Endothelial cell of umbilical vein (primary cell): Measurements from ENCODE around the gene PRDM12. TPM values are rescaled to one million over a fixed set of nuclear protein-coding genes. Genes with fewer than 3 reads are reported as not detected.

Experiments used
- BruUV-seq: library from RNA; stranded (reverse); fragments of 400-500 nt; replicated peaks from 2 replicates; lab custom pipeline; 2021; lab: Mats Ljungman, UMichigan
- CTCF ChIA-PET: fragments of 300-600, 350-600 bp; sonication (Branson Sonifier 250); formaldehyde crosslinking; loops from one replicate; lab custom pipeline; 2021; ENCODE audit warnings: antibody characterized with exemption, inconsistent platforms; lab: Charles Lee
- POLR2A ChIA-PET: fragments of 300-600, 350-600 bp; sonication (Branson Sonifier 250); formaldehyde crosslinking; loops from one replicate; lab custom pipeline; 2021; ENCODE audit warnings: antibody characterized with exemption, inconsistent platforms; lab: Charles Lee
- DNase-seq: peaks from one replicate; pipeline ENCODE4 v3.0.0-alpha.2; 2011; ENCODE audit warnings: low read depth, low spot score
- FAIRE-seq: peaks from 2 replicates; lab custom pipeline; 2011; peaks lifted over from hg19 to GRCh38; lab: Jason Lieb, UNC
- H2AFZ ChIP-seq: 2 replicates; pipeline ENCODE4 v1.6.0; 2012; ENCODE audit warnings: low read depth, low read length, control low read depth, inconsistent platforms
- H3K27ac ChIP-seq: 2 replicates; pipeline ENCODE4 v1.5.1; 2011; ENCODE audit warnings: low read depth, mild to moderate bottlenecking, control low read depth, low read length, moderate library complexity; ENCODE audit not compliant: insufficient read depth
- H3K27me3 ChIP-seq, 2 experiments: 2 replicates each; pipeline versions ENCODE4 v1.6.0 to v1.6.1; 2011; ENCODE audit warnings: low read length in 2 of 2, mixed read lengths in 1 of 2; ENCODE audit not compliant: control insufficient read depth in 2 of 2, insufficient read depth in 2 of 2
- H3K36me3 ChIP-seq, 2 experiments: 2 replicates in 1 of 2; 3 replicates in 1 of 2; pipeline ENCODE4 v1.5.1; 2011; ENCODE audit warnings: low read length in 2 of 2, mild to moderate bottlenecking in 1 of 2, moderate library complexity in 1 of 2; ENCODE audit not compliant: control insufficient read depth in 2 of 2, insufficient read depth in 2 of 2; ENCODE audit errors: extremely low read depth in 1 of 2
- H3K4me1 ChIP-seq: 3 replicates; pipeline ENCODE4 v1.5.1; 2011; ENCODE audit warnings: mild to moderate bottlenecking, low read length; ENCODE audit not compliant: control insufficient read depth, insufficient read depth; ENCODE audit errors: extremely low read depth
- H3K4me2 ChIP-seq: 2 replicates; pipeline ENCODE4 v1.6.1; 2011; ENCODE audit warnings: low read length, control low read depth, mixed read lengths; ENCODE audit not compliant: insufficient read depth
- H3K4me3 ChIP-seq, 3 experiments: fragments of 200-600 bp in 1 of 3; sonication (generic), shearing (Covaris generic) in 1 of 3; replicated peaks in 1 of 3; 2 replicates each; pipeline ENCODE4 v1.5.1; 2011 to 2016; ENCODE audit warnings: control low read depth in 3 of 3, low read length in 3 of 3, mild to moderate bottlenecking in 2 of 3, inconsistent platforms in 1 of 3, low read depth in 1 of 3, moderate library complexity in 1 of 3; ENCODE audit not compliant: insufficient read depth in 1 of 3
- H3K79me2 ChIP-seq: 2 replicates; pipeline ENCODE4 v1.6.0; 2012; ENCODE audit warnings: low read length, inconsistent platforms; ENCODE audit not compliant: control insufficient read depth, insufficient read depth
- H3K9ac ChIP-seq: replicated peaks from 2 replicates; pipeline ENCODE3; 2011; ENCODE audit warnings: low read length, control low read depth; ENCODE audit not compliant: insufficient read depth; ENCODE audit errors: extremely low read depth
- H3K9me1 ChIP-seq: replicated peaks from 3 replicates; pipeline ENCODE4 v1.6.0; 2011; ENCODE audit warnings: mild to moderate bottlenecking, low read length; ENCODE audit not compliant: control insufficient read depth, insufficient read depth; ENCODE audit errors: extremely low read depth
- H3K9me3 ChIP-seq: replicated peaks from 2 replicates; pipeline ENCODE4 v1.5.1; 2012; ENCODE audit warnings: low read length, inconsistent platforms; ENCODE audit not compliant: control insufficient read depth, insufficient read depth
- H4K20me1 ChIP-seq: replicated peaks from 2 replicates; pipeline ENCODE3; 2011; ENCODE audit warnings: mild to moderate bottlenecking, low read length; ENCODE audit not compliant: control insufficient read depth, insufficient read depth; ENCODE audit errors: extremely low read depth
- EZH2 ChIP-seq: IDR thresholded peaks from 2 replicates; pipeline ENCODE4 v1.6.1; 2012; ENCODE audit warnings: borderline replicate concordance, low read depth, mild to moderate bottlenecking, moderate library complexity, low read length, inconsistent platforms; ENCODE audit not compliant: severe bottlenecking
- FOS ChIP-seq: IDR thresholded peaks from 2 replicates; pipeline ENCODE4 v1.6.1; 2011; ENCODE audit warnings: mild to moderate bottlenecking, low read length, moderate library complexity, borderline replicate concordance; ENCODE audit not compliant: insufficient read depth
- GATA2 ChIP-seq: IDR thresholded peaks from 2 replicates; pipeline ENCODE4 v1.7.0; 2011; ENCODE audit warnings: low read depth, mild to moderate bottlenecking, moderate library complexity, mixed read lengths, low read length; ENCODE audit not compliant: insufficient read length, insufficient read depth
- JUN ChIP-seq: IDR thresholded peaks from 2 replicates; pipeline ENCODE4 v1.6.1; 2011; ENCODE audit warnings: borderline replicate concordance, low read depth; ENCODE audit not compliant: insufficient read length, insufficient read depth
- MYC ChIP-seq: IDR thresholded peaks from one replicate; pipeline ENCODE4 v1.6.1; 2011; ENCODE audit warnings: mild to moderate bottlenecking, low read depth, low read length
- POLR2A ChIP-seq: IDR thresholded peaks from 2 replicates; pipeline ENCODE4 v1.6.1; 2012; ENCODE audit warnings: low read depth, mild to moderate bottlenecking, control low read depth, low read length
- POLR2AphosphoS5 ChIP-seq: IDR thresholded peaks from 2 replicates; pipeline ENCODE4 v1.6.1; 2012; ENCODE audit warnings: low read depth, mild to moderate bottlenecking, control low read depth, low read length, moderate library complexity; ENCODE audit not compliant: insufficient read depth
- dilution Hi-C: fragments of 300-500 bp; cut with MboI; formaldehyde crosslinking; loops from one replicate; pipeline ENCODE4 v1.15.0; 2019; ENCODE audit warnings: low sequenced_read_pairs; ENCODE audit not compliant: extremely low pct_ligation_motif_present
- intact Hi-C: fragments of 100-400 bp; cut with micrococcal nuclease; formaldehyde crosslinking; loops from one replicate; pipeline ENCODE4 v1.10.0; 2022
- polyA plus RNA-seq, 4 experiments: library from polyadenylated mRNA; depleted of rRNA in 3 of 4; stranded (reverse) in 3 of 4; unstranded in 1 of 4; fragments of >200 nt; gene quantifications; 2 replicates each; pipeline versions ENCODE4 v1.2.1 to v1.2.3, GENCODE V29; 2011 to 2012; ENCODE audit warnings: missing spikeins in 1 of 4
- total RNA-seq: library from RNA; stranded (reverse); gene quantifications from 2 replicates; pipeline ENCODE4 v1.2.3, GENCODE V29; 2021
- TF ChIP-seq, protein P1 (sequence below): IDR thresholded peaks from 2 replicates; pipeline ENCODE4 v1.6.1; 2011; ENCODE audit not compliant: insufficient read depth, insufficient read length
- TF ChIP-seq, protein P2 (sequence below), 2 donors: IDR thresholded peaks; 1 replicate in 1 of 2; 2 replicates in 1 of 2; pipeline ENCODE4 v1.5.1; 2011; ENCODE audit warnings: low read length in 2 of 2, mild to moderate bottlenecking in 2 of 2, moderate library complexity in 2 of 2, control low read depth in 1 of 2, inconsistent platforms in 1 of 2, low read depth in 1 of 2; ENCODE audit not compliant: insufficient read depth in 1 of 2; ENCODE audit errors: extremely low read depth in 1 of 2

PRDM12 gene
- total and polyA plus RNA-seq, 2 donors (not counting 3 experiments of a cell fraction or from before 2014, with no cell fraction given): not detected

DNA sequence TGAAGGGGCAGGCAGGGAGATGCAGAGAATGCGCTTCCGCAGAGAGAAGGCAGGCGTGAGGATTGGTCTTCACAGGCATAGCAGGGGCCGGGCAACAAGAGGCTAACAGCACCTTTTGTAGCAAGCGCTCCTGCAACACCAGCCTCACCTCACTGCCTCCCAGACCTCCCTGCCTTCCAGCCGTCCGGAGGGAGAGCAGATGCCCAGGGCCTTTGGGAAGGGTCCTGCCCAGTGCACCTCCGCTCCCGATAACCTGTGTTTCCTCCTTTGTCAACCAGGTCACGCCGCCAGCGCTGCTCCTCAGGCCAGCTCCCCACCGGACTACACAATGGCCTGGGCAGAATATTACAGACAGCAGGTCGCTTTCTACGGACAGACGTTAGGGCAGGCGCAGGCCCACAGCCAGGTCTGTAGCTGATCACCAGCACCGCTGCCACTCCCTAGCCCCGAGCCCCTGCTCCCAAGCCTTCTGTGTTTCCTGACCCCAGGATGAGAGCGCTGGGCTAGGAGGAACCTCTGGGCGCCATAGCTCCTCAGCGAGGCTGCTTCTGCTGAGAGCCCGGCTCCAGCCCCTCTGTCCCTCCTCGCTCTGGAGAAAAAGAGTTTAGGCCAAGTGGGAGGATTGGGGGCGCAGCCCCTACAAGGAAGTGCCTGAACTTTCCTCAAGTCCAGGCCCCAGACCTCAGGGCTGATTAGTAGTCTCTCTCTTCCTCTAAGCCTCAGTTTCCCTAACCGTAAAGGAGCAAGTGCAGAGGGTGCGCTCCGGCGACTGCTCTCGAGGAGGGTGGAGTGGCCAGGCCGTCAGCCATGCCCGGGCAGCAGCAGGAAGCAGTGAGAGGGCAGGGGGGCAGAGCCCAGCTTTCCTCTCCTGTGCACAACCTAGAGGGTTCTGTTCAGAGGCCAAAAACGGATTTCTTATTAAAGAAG is 28.4 kb upstream of the PRDM12 start:
- Histone ChIP-seq H3K27ac (no peak overlapping the region), H3K79me2 (no peaks in the 10 kb centered on the region), H2AFZ (no peak overlapping the region), H3K9me3 (no peaks in the 10 kb centered on the region), H3K36me3 (peaks cover 4 to 50% of the 10 kb centered on the region in 2 experiments), H4K20me1 (no peaks in the 10 kb centered on the region), H3K4me3 (no peak overlapping the region), H3K27me3 (no peaks in the 10 kb centered on the region), H3K4me2 (no peak overlapping the region), H3K4me1 (no peaks in the 10 kb centered on the region), H3K9me1 (no peaks in the 10 kb centered on the region), H3K9ac (no peak overlapping the region)
- CTCF ChIA-PET: no interaction called here
- no peak for DNase-seq
- POLR2A ChIA-PET: no interaction called here
- no peak for FAIRE-seq
- no TSS peak for BruUV-seq
- intact Hi-C loops (no loop called here), dilution Hi-C loops (no loop called here)
- TF ChIP-seq GATA2: no peak
- no peak for TF ChIP-seq JUN
- TF ChIP-seq, protein P1, sequence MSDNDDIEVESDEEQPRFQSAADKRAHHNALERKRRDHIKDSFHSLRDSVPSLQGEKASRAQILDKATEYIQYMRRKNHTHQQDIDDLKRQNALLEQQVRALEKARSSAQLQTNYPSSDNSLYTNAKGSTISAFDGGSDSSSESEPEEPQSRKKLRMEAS: no peak
- no peak for TF ChIP-seq POLR2A
- TF ChIP-seq EZH2: no peak
- TF ChIP-seq FOS: no peak
- no peak for TF ChIP-seq POLR2AphosphoS5
- TF ChIP-seq, protein P2, sequence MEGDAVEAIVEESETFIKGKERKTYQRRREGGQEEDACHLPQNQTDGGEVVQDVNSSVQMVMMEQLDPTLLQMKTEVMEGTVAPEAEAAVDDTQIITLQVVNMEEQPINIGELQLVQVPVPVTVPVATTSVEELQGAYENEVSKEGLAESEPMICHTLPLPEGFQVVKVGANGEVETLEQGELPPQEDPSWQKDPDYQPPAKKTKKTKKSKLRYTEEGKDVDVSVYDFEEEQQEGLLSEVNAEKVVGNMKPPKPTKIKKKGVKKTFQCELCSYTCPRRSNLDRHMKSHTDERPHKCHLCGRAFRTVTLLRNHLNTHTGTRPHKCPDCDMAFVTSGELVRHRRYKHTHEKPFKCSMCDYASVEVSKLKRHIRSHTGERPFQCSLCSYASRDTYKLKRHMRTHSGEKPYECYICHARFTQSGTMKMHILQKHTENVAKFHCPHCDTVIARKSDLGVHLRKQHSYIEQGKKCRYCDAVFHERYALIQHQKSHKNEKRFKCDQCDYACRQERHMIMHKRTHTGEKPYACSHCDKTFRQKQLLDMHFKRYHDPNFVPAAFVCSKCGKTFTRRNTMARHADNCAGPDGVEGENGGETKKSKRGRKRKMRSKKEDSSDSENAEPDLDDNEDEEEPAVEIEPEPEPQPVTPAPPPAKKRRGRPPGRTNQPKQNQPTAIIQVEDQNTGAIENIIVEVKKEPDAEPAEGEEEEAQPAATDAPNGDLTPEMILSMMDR (IDR thresholded peaks at IDR 0.05; ENCODE audit: extremely low read depth in 1 of 2, insufficient read depth in 1 of 2, low read depth in 1 of 2, low read length in 2 of 2): no peak
- TF ChIP-seq MYC: no peak
